DMS 273 (cell line): ENCODE results near the gene STARD5.

ENCODE experiments used
- DNase-seq: peaks from one replicate; lab custom pipeline; 2025; ENCODE audit not compliant: unreplicated experiment; lab: John Stamatoyannopoulos, UW

STARD5 gene

GRCh38 chr15:81259760-81260298 lies 64.1 kb downstream of the STARD5 start:
- DNase-seq, result no peak
